SK-N-SH (cell line): Measurements from ENCODE around the gene NIP7. TPM values are rescaled to one million over a fixed set of nuclear protein-coding genes. Genes with fewer than 3 reads are reported as not detected.

Source experiments
- CTCF ChIA-PET: fragments of 300-600, 350-600 bp; formaldehyde crosslinking; extraction: SDS; loops from one replicate; lab custom pipeline; 2021; lab: Yijun Ruan, JAX
- POLR2A ChIA-PET: fragments of 350-600 bp; sonication (Branson Sonifier 250); formaldehyde crosslinking; extraction: SDS; loops from one replicate; lab custom pipeline; 2020; ENCODE audit warnings: antibody characterized with exemption, inconsistent platforms; lab: Yijun Ruan, JAX
- DNase-seq: peaks from one replicate; pipeline ENCODE4 v3.0.0; 2012
- H2AFZ ChIP-seq: fragments of 200-600 bp; sonication (generic); 2 replicates; pipeline ENCODE4 v1.8.1; 2016; ENCODE audit warnings: antibody characterized with exemption, mild to moderate bottlenecking, low read depth
- H3F3A ChIP-seq: fragments of 200-600 bp; sonication (generic); replicated peaks from 2 replicates; pipeline ENCODE3; 2016; ENCODE audit warnings: antibody characterized with exemption, mild to moderate bottlenecking; ENCODE audit not compliant: insufficient read depth
- H3K27ac ChIP-seq, 2 experiments: fragments of 200-500 bp in 1 of 2; fragments of 200-600 bp in 1 of 2; sonication (Bioruptor generic) in 1 of 2; sonication (generic), shearing (Covaris generic) in 1 of 2; 2 replicates each; pipeline versions ENCODE4 v1.5.1 to v1.6.1; 2014 to 2016; ENCODE audit warnings: low read depth in 2 of 2, inconsistent platforms in 1 of 2, low read length in 1 of 2, mild to moderate bottlenecking in 1 of 2, mixed read lengths in 1 of 2
- H3K27me3 ChIP-seq: fragments of 200-600 bp; sonication (generic), shearing (Covaris generic); 2 replicates; pipeline ENCODE4 v1.6.1; 2016; ENCODE audit warnings: mixed run types; ENCODE audit not compliant: insufficient read depth
- H3K36me3 ChIP-seq, 2 experiments: fragments of 200-500 bp in 1 of 2; fragments of 200-600 bp in 1 of 2; sonication (Bioruptor generic) in 1 of 2; sonication (generic) in 1 of 2; replicated peaks in 1 of 2; 2 replicates each; pipeline versions ENCODE3 to v1.5.1; 2014 to 2016; ENCODE audit warnings: low read length in 1 of 2, mild to moderate bottlenecking in 1 of 2; ENCODE audit not compliant: insufficient read depth in 2 of 2, control insufficient read depth in 1 of 2
- H3K4me1 ChIP-seq, 2 experiments: fragments of 200-500 bp in 1 of 2; fragments of 200-600 bp in 1 of 2; sonication (Bioruptor generic) in 1 of 2; sonication (generic), shearing (Covaris generic) in 1 of 2; 2 replicates each; pipeline versions ENCODE4 v1.5.1 to v1.6.1; 2014 to 2016; ENCODE audit warnings: low read depth in 1 of 2, low read length in 1 of 2, mixed run types in 1 of 2; ENCODE audit not compliant: insufficient read depth in 2 of 2, control insufficient read depth in 1 of 2
- H3K4me2 ChIP-seq: fragments of 200-600 bp; sonication (generic), shearing (Covaris generic); 2 replicates; pipeline ENCODE4 v1.6.1; 2017; ENCODE audit warnings: mixed run types
- H3K4me3 ChIP-seq, 2 experiments: fragments of 200-500 bp in 1 of 2; fragments of 200-600 bp in 1 of 2; sonication (Bioruptor generic) in 1 of 2; sonication (generic), shearing (Covaris generic) in 1 of 2; 2 replicates each; pipeline versions ENCODE4 v1.5.1 to v1.8.1; 2014 to 2016; ENCODE audit warnings: low read depth in 2 of 2, inconsistent platforms in 1 of 2, low read length in 1 of 2, mild to moderate bottlenecking in 1 of 2, mixed read lengths in 1 of 2, moderate library complexity in 1 of 2
- H3K79me2 ChIP-seq: fragments of 200-600 bp; sonication (generic); 2 replicates; pipeline ENCODE4 v1.8.1; 2017; ENCODE audit warnings: mild to moderate bottlenecking; ENCODE audit not compliant: insufficient read depth
- H3K9ac ChIP-seq: fragments of 200-600 bp; sonication (generic); 2 replicates; pipeline ENCODE4 v1.6.1; 2017; ENCODE audit warnings: mixed run types
- H3K9me2 ChIP-seq: fragments of 200-600 bp; sonication (generic); 2 replicates; pipeline ENCODE4 v1.6.1; 2017; ENCODE audit warnings: mixed run types
- H3K9me3 ChIP-seq: fragments of 200-600 bp; sonication (generic); 2 replicates; pipeline ENCODE4 v1.6.1; 2017; ENCODE audit warnings: mixed run types, mild to moderate bottlenecking, moderate library complexity
- H4K20me1 ChIP-seq: fragments of 200-600 bp; sonication (generic); 2 replicates; pipeline ENCODE4 v1.6.1; 2017; ENCODE audit warnings: mild to moderate bottlenecking, mixed run types; ENCODE audit not compliant: insufficient read depth
- CTCF ChIP-seq: fragments of 200-600 bp; sonication (generic); IDR thresholded peaks from 2 replicates; pipeline ENCODE4 v1.6.1; 2017; ENCODE audit warnings: antibody characterized with exemption, mild to moderate bottlenecking, moderate library complexity
- EP300 ChIP-seq, 2 experiments: IDR thresholded peaks; 2 replicates each; pipeline versions ENCODE4 v1.4.0 to v1.6.1; 2012; ENCODE audit warnings: borderline replicate concordance in 1 of 2, low read depth in 1 of 2, low read length in 1 of 2
- FOXM1 ChIP-seq: IDR thresholded peaks from 2 replicates; pipeline ENCODE4 v1.4.0; 2012; ENCODE audit warnings: low read depth, mild to moderate bottlenecking
- GABPA ChIP-seq: IDR thresholded peaks from 2 replicates; pipeline ENCODE4 v1.4.0; 2012; ENCODE audit warnings: low read depth, mild to moderate bottlenecking
- IRF3 ChIP-seq: fragments of 150-350 bp; IDR thresholded peaks from 2 replicates; pipeline ENCODE4 v1.6.1; 2016; ENCODE audit warnings: mild to moderate bottlenecking, low read depth, low read length
- MAX ChIP-seq: IDR thresholded peaks from 2 replicates; pipeline ENCODE4 v1.4.0; 2012; ENCODE audit warnings: low read depth
- MEF2A ChIP-seq: IDR thresholded peaks from 2 replicates; pipeline ENCODE4 v1.4.0; 2012; ENCODE audit warnings: low read depth, borderline replicate concordance
- MXI1 ChIP-seq: IDR thresholded peaks from 2 replicates; pipeline ENCODE4 v1.6.1; 2012; ENCODE audit warnings: mild to moderate bottlenecking, low read depth, low read length, improper control_type of control experiment
- NFIC ChIP-seq: IDR thresholded peaks from 2 replicates; pipeline ENCODE4 v1.4.0; 2012; ENCODE audit warnings: borderline replicate concordance
- NRF1 ChIP-seq: IDR thresholded peaks from 2 replicates; pipeline ENCODE4 v1.6.1; 2012; ENCODE audit warnings: low read depth, mild to moderate bottlenecking, low read length
- POLR2AphosphoS5 ChIP-seq: IDR thresholded peaks from 2 replicates; pipeline ENCODE4 v1.6.1; 2012; ENCODE audit warnings: low read depth, low read length
- RAD21 ChIP-seq: IDR thresholded peaks from 2 replicates; pipeline ENCODE4 v1.6.1; 2012; ENCODE audit warnings: mild to moderate bottlenecking, low read length
- RCOR1 ChIP-seq: fragments of 150-350 bp; IDR thresholded peaks from 2 replicates; pipeline ENCODE4 v1.6.1; 2017; ENCODE audit warnings: antibody characterized with exemption, low read length
- REST ChIP-seq: IDR thresholded peaks from 2 replicates; pipeline ENCODE4 v1.6.1; 2012; ENCODE audit warnings: mild to moderate bottlenecking, low read depth, low read length, moderate library complexity
- RXRA ChIP-seq: IDR thresholded peaks from 2 replicates; pipeline ENCODE4 v1.4.0; 2012; ENCODE audit warnings: low read depth, mild to moderate bottlenecking, borderline replicate concordance
- TAF1 ChIP-seq: IDR thresholded peaks from 2 replicates; pipeline ENCODE4 v1.6.1; 2012; ENCODE audit warnings: low read depth, mild to moderate bottlenecking, low read length, moderate library complexity, borderline replicate concordance
- TCF12 ChIP-seq: IDR thresholded peaks from 2 replicates; pipeline ENCODE4 v1.4.0; 2012
- TEAD4 ChIP-seq: IDR thresholded peaks from 2 replicates; pipeline ENCODE4 v1.4.0; 2012; ENCODE audit warnings: mild to moderate bottlenecking, borderline replicate concordance; ENCODE audit not compliant: insufficient read depth
- YY1 ChIP-seq: IDR thresholded peaks from 2 replicates; pipeline ENCODE4 v1.4.0; 2012; ENCODE audit warnings: low read depth, mild to moderate bottlenecking
- WGBS: methylation state at CpG from one replicate; pipeline ENCODE4 v1.1.6; 2017; ENCODE audit warnings: low lambda C conversion rate; 5-methylcytosine and 5-hydroxymethylcytosine counted together
- polyA plus RNA-seq, 3 experiments: library from polyadenylated mRNA; depleted of rRNA; stranded (reverse); fragments of >200 nt; gene quantifications; 2 replicates each; pipeline ENCODE4 v1.2.3, GENCODE V29; 2012

The NIP7 gene
- polyA plus RNA-seq, 1 of the 3 experiments (the other 2 are of a cell fraction), result 19.0 TPM

- POLR2A ChIA-PET, result interaction anchor here (1.2 kb wide), 1 partner anchor 11 kb away, joined by 3 read pairs; no protein-coding TSS in a partner anchor
- H3K9me2 ChIP-seq, result no peaks in the 10 kb centered on the region
- no peak overlapping the region for H3K27ac ChIP-seq
- CTCF ChIA-PET, result interaction anchor here (1.0 to 1.6 kb wide), 4 partner anchors 9 to 15 kb away, joined by 3 read pairs; no protein-coding TSS in a partner anchor
- H3K36me3 ChIP-seq, result peaks cover 25 to 45% of the 10 kb centered on the region in 2 experiments
- 83% methylated on average over 1 of the region's 1 CpG for WGBS
- DNase-seq, result no peak
- H3K27me3 ChIP-seq, result no peaks in the 10 kb centered on the region
- H3K9me3 ChIP-seq, result no peaks in the 10 kb centered on the region
- H3K4me1 ChIP-seq, result no peaks in the 10 kb centered on the region
- no peak overlapping the region for H3K9ac ChIP-seq
- no peak overlapping the region for H3K4me3 ChIP-seq
- no peaks in the 10 kb centered on the region for H3K79me2 ChIP-seq
- peaks cover 6% of the 10 kb centered on the region for H3F3A ChIP-seq
- H2AFZ ChIP-seq, result no peak overlapping the region
- no peak for TF ChIP-seq NFIC
- TF ChIP-seq RAD21, result no peak
- no peak for TF ChIP-seq RXRA
- no peak for TF ChIP-seq FOXM1
- TF ChIP-seq CTCF, result no peak
- TF ChIP-seq, all 33 proteins: peak for 0
- Histone ChIP-seq H4K20me1 (no peaks in the 10 kb centered on the region), H3K4me2 (no peak overlapping the region)
Observed at GRCh38 chr16:69301187-69301586, 38.4 kb upstream of the NIP7 start.

- H3F3A ChIP-seq, result peaks cover 8% of the 10 kb centered on the region
- DNase-seq, result no peak
- no peaks in the 10 kb centered on the region for H3K9me3 ChIP-seq
- POLR2A ChIA-PET, result interaction anchor here (1.2 kb wide), 1 partner anchor 10 kb away, joined by 3 read pairs; no protein-coding TSS in a partner anchor
- no peak overlapping the region for H3K9ac ChIP-seq
- H3K27ac ChIP-seq, result no peak overlapping the region
- H3K9me2 ChIP-seq, result no peaks in the 10 kb centered on the region
- H3K27me3 ChIP-seq, result no peaks in the 10 kb centered on the region
- peaks cover 25 to 43% of the 10 kb centered on the region in 2 experiments for H3K36me3 ChIP-seq
- WGBS, result 86% methylated on average over 4 of the region's 4 CpGs
- H3K4me3 ChIP-seq, result no peak overlapping the region
- H3K4me2 ChIP-seq, result no peak overlapping the region
- H3K4me1 ChIP-seq, result no peaks in the 10 kb centered on the region
- no peaks in the 10 kb centered on the region for H3K79me2 ChIP-seq
- no peak overlapping the region for H2AFZ ChIP-seq
- TF ChIP-seq EP300 (IDR thresholded peaks at IDR 0.05; ENCODE audit: borderline replicate concordance in 1 of 2, low read depth in 1 of 2, low read length in 1 of 2) (no peak), TAF1 (no peak), MEF2A (no peak), RAD21 (no peak), TEAD4 (no peak), GABPA (no peak), MXI1 (no peak), IRF3 (no peak), REST (no peak), POLR2AphosphoS5 (no peak), TCF12 (no peak), NRF1 (no peak), RXRA (no peak), YY1 (no peak), FOXM1 (no peak), MAX (no peak), RCOR1 (no peak)
- TF ChIP-seq, all 33 proteins: peak for 0
- no peaks in the 10 kb centered on the region for H4K20me1 ChIP-seq
- CTCF ChIA-PET, result interaction anchor here (1.3 to 2.1 kb wide), 3 partner anchors 9 to 152 kb away, joined by 3 to 7 read pairs (median 3); no protein-coding TSS in a partner anchor
Observed at GRCh38 chr16:69301861-69302260, 37.7 kb upstream of the NIP7 start.
